Vagina (tissue), 2 donors: ENCODE results near the gene SLC6A3.

Experiments
- POLR2AphosphoS5 ChIP-seq, 2 donors: sonication (generic); formaldehyde crosslinking; IDR thresholded peaks; one replicate each; pipeline ENCODE4 v1.9.0; 2017; ENCODE audit warnings: antibody characterized with exemption in 2 of 2, mild to moderate bottlenecking in 2 of 2, low read depth in 1 of 2; ENCODE audit not compliant: insufficient read depth in 1 of 2
- TF ChIP-seq, protein P1 (sequence below), 3 experiments: fragments of 450-650 bp in 2 of 3; fragments of 200-600 bp in 1 of 3; sonication (generic) in 1 of 3; IDR thresholded peaks; one replicate each; pipeline ENCODE4 v1.5.1; 2017 to 2019; ENCODE audit warnings: antibody characterized with exemption in 3 of 3, mild to moderate bottlenecking in 2 of 3, moderate library complexity in 2 of 3

- TF ChIP-seq POLR2AphosphoS5 (IDR thresholded peaks at IDR 0.05; ENCODE audit: insufficient read depth in 1 of 2, low read depth in 1 of 2): no peak
- TF ChIP-seq, protein P1, sequence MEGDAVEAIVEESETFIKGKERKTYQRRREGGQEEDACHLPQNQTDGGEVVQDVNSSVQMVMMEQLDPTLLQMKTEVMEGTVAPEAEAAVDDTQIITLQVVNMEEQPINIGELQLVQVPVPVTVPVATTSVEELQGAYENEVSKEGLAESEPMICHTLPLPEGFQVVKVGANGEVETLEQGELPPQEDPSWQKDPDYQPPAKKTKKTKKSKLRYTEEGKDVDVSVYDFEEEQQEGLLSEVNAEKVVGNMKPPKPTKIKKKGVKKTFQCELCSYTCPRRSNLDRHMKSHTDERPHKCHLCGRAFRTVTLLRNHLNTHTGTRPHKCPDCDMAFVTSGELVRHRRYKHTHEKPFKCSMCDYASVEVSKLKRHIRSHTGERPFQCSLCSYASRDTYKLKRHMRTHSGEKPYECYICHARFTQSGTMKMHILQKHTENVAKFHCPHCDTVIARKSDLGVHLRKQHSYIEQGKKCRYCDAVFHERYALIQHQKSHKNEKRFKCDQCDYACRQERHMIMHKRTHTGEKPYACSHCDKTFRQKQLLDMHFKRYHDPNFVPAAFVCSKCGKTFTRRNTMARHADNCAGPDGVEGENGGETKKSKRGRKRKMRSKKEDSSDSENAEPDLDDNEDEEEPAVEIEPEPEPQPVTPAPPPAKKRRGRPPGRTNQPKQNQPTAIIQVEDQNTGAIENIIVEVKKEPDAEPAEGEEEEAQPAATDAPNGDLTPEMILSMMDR (IDR thresholded peaks at IDR 0.05): no peak
Measured at GRCh38 chr5:1412163-1412562, 33.1 kb downstream of the SLC6A3 start.
